HG02678 (cell line): ENCODE measurements around the gene LRRK1.

Experiments
- ATAC-seq: cut with Tn5 transposase; IDR thresholded peaks from one replicate; pipeline ENCODE4 v1.9.1; 2021; ENCODE audit warnings: mild to moderate bottlenecking, moderate library complexity; ENCODE audit not compliant: unreplicated experiment

The LRRK1 gene

GRCh38 chr15:101037090-101037830 is 118.1 kb downstream of the LRRK1 start:
- ATAC-seq: no peak

GRCh38 chr15:101038327-101039003 is 119.3 kb downstream of the LRRK1 start:
- ATAC-seq: no peak

- no peak for ATAC-seq
Measured at GRCh38 chr15:101039461-101039860, 120.3 kb downstream of the LRRK1 start.

GRCh38 chr15:101042320-101042719 is 123.2 kb downstream of the LRRK1 start:
- ATAC-seq: no peak

- no peak for ATAC-seq
Measured at GRCh38 chr15:101043011-101043410, 123.9 kb downstream of the LRRK1 start.

- ATAC-seq: no peak
Measured at GRCh38 chr15:101043911-101044624, 124.9 kb downstream of the LRRK1 start.

- ATAC-seq: no peak
Measured at GRCh38 chr15:101044625-101045235, 125.6 kb downstream of the LRRK1 start.

- ATAC-seq: no peak
Measured at GRCh38 chr15:101045236-101045646, 126.1 kb downstream of the LRRK1 start.

GRCh38 chr15:101045835-101046691 is 126.9 kb downstream of the LRRK1 start:
- no peak for ATAC-seq

- no peak for ATAC-seq
Measured at GRCh38 chr15:101046826-101047225, 127.7 kb downstream of the LRRK1 start.

GRCh38 chr15:101047301-101047781 is 128.2 kb downstream of the LRRK1 start:
- no peak for ATAC-seq

- ATAC-seq: no peak
Measured at GRCh38 chr15:101048176-101048575, 129.0 kb downstream of the LRRK1 start.

GRCh38 chr15:101048581-101049030 is 129.4 kb downstream of the LRRK1 start:
- ATAC-seq: no peak

GRCh38 chr15:101049282-101049681 is 130.1 kb downstream of the LRRK1 start:
- ATAC-seq: no peak

GRCh38 chr15:101049856-101050622 is 130.9 kb downstream of the LRRK1 start:
- no peak for ATAC-seq

- ATAC-seq: no peak
Measured at GRCh38 chr15:101050623-101051290, 131.6 kb downstream of the LRRK1 start.

GRCh38 chr15:101051291-101052030 is 132.3 kb downstream of the LRRK1 start:
- no peak for ATAC-seq

- ATAC-seq: no peak
Measured at GRCh38 chr15:101052031-101052620, 133.0 kb downstream of the LRRK1 start.
